GM10266 (cell line): ENCODE measurements around the gene ARID1A.

Experiments used
- DNase-seq: peaks from one replicate; pipeline ENCODE4 v3.0.0; 2012; ENCODE audit errors: extremely low spot score
- CTCF ChIP-seq: IDR thresholded peaks from 2 replicates; pipeline ENCODE4 v1.5.1; 2012; ENCODE audit warnings: mild to moderate bottlenecking, low read depth; ENCODE audit not compliant: control insufficient read depth, insufficient read depth; ENCODE audit errors: missing control alignments

ARID1A gene

GRCh38 chr1:26706315-26706714 lies 10.5 kb downstream of the ARID1A start:
- no peak for DNase-seq
- TF ChIP-seq CTCF: no peak

- no peak for TF ChIP-seq CTCF
- DNase-seq: no peak
Measured at GRCh38 chr1:26710811-26711210, 15.0 kb downstream of the ARID1A start.

- no peak for TF ChIP-seq CTCF
- DNase-seq: no peak
Measured at GRCh38 chr1:26711777-26712176, 16.0 kb downstream of the ARID1A start.

GRCh38 chr1:26717017-26717491 lies 21.2 kb downstream of the ARID1A start:
- no peak for TF ChIP-seq CTCF
- DNase-seq: no peak

GRCh38 chr1:26719205-26719604 lies 23.4 kb downstream of the ARID1A start:
- TF ChIP-seq CTCF: no peak
- no peak for DNase-seq

- no peak for DNase-seq
- no peak for TF ChIP-seq CTCF
Measured at GRCh38 chr1:26721669-26722355, 26.0 kb downstream of the ARID1A start.
